Measurements from ENCODE around the gene SRSF7.

SRSF7 gene

GRCh38 chr2:38700113-38700785 is 50.9 kb downstream of the SRSF7 start:
- DNase-seq: no peak

DNA sequence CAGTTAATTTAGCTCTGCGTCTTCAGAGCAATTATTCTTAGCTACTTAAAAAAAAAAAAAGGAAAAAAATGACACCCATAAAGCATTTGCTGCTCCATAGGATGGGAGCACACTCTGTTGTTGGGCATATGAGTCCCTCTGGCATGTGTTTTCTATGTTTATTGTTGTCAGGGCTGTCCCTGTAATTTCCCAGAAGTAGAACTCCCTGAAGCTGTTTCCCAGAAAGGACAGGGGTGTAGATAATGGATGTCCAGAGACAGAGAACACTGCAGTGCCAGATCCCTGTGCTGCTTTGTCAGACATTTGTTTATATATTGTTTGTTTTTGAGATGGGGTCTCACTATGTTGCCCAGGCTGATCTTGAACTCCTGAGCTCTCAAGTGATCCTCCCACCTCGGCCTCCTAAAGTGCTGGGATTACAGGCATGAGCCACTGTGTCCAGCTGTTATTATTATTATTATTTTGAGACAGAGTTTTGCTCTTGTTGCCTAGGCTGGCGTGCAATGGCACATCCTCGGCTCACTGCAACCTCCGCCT is 52.6 kb downstream of the SRSF7 start:
- no peak for DNase-seq

DNA sequence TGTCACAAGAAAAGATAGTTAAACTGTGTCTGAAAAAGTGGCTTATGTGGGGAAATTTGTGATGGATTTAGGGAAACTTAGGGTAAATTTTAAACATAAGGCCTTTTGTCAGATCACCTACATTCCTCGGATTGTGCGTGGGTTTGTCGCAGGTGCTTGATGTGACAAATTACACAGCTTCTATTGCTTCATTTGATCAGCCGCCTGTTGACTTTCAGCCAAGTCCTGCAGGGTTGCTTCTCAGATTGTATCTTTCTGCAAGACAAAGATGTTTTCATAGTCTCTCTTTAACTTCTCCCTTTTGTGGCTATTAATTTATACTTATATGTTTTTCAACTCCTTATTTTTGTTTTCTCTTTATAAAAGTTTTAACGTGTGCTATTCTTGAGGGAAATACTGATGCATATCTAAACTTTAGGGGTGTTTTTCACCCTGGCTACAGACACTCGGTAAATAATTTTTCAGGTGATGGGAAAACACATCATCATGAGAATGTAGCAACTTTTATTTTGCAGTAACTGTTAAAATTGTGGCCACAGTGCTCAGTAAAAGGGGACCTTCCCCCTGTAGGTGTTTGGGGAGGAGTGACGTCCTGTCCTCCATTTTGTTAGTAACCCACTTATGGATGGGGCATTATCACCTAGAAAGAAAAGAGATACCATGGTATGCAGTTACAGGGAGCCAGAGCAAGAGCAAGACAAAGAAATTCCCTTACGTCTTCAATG is 53.9 kb downstream of the SRSF7 start:
- no peak for DNase-seq
